ENCODE results near the gene MED26. TPM values are rescaled to one million over a fixed set of nuclear protein-coding genes. Genes with fewer than 3 reads are reported as not detected.

The MED26 gene
- total RNA-seq, 1 donor from 2014 or later, result 15.0 TPM

- TF ChIP-seq, protein P1, sequence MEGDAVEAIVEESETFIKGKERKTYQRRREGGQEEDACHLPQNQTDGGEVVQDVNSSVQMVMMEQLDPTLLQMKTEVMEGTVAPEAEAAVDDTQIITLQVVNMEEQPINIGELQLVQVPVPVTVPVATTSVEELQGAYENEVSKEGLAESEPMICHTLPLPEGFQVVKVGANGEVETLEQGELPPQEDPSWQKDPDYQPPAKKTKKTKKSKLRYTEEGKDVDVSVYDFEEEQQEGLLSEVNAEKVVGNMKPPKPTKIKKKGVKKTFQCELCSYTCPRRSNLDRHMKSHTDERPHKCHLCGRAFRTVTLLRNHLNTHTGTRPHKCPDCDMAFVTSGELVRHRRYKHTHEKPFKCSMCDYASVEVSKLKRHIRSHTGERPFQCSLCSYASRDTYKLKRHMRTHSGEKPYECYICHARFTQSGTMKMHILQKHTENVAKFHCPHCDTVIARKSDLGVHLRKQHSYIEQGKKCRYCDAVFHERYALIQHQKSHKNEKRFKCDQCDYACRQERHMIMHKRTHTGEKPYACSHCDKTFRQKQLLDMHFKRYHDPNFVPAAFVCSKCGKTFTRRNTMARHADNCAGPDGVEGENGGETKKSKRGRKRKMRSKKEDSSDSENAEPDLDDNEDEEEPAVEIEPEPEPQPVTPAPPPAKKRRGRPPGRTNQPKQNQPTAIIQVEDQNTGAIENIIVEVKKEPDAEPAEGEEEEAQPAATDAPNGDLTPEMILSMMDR (IDR thresholded peaks at IDR 0.05; ENCODE audit: insufficient read depth, low read depth, low read length), result no peak
- H3K4me1 ChIP-seq (ENCODE audit: insufficient read depth, low read length), result peaks cover 17% of the 10 kb centered on the region
- H3K4me3 Mint-ChIP-seq (ENCODE audit: unreplicated experiment), result no peak overlapping the region
Measured at GRCh38 chr19:16657384-16657783, 29.4 kb upstream of the MED26 start.

GRCh38 chr19:16655727-16656126 lies 27.7 kb upstream of the MED26 start:
- Histone ChIP-seq H3K79me2 (ENCODE audit: insufficient read depth, low read length) (peaks cover 51% of the 10 kb centered on the region), H3K27me3 (ENCODE audit: insufficient read depth, low read length) (no peaks in the 10 kb centered on the region), H3K4me3 (ENCODE audit: insufficient read depth, low read depth, low read length) (no peak overlapping the region), H3K9ac (ENCODE audit: low read length) (no peak overlapping the region), H3K27ac (ENCODE audit: low read depth, low read length) (no peak overlapping the region), H3K4me1 (ENCODE audit: insufficient read depth, low read length) (peaks cover 12% of the 10 kb centered on the region), H2AFZ (ENCODE audit: low read depth, low read length) (no peak overlapping the region), H3K36me3 (ENCODE audit: insufficient read depth, low read length) (peaks cover 42% of the 10 kb centered on the region), H4K20me1 (ENCODE audit: insufficient read depth, low read length) (peaks cover 73% of the 10 kb centered on the region), H3K9me3 (ENCODE audit: insufficient read depth, low read depth, low read length) (no peaks in the 10 kb centered on the region), H3K4me2 (ENCODE audit: low read length) (no peak overlapping the region)
- no peak overlapping the region for H3K4me3 Mint-ChIP-seq (ENCODE audit: unreplicated experiment)
- DNase-seq (ENCODE audit: low read depth) (no peak), FAIRE-seq (no peak)
- H3K9me3 Mint-ChIP-seq (ENCODE audit: unreplicated experiment), result no peaks in the 10 kb centered on the region
- no peaks in the 10 kb centered on the region for H3K27me3 Mint-ChIP-seq (ENCODE audit: low read depth, unreplicated experiment)
- TF ChIP-seq, protein P1 (IDR thresholded peaks at IDR 0.05; ENCODE audit: insufficient read depth, low read depth, low read length), result no peak
- no peak for TF ChIP-seq EZH2 (IDR thresholded peaks at IDR 0.05; ENCODE audit: insufficient read depth, low read length)
- H3K27ac Mint-ChIP-seq (ENCODE audit: unreplicated experiment), result no peak overlapping the region
- H3K36me3 Mint-ChIP-seq (ENCODE audit: low read depth, unreplicated experiment), result peaks cover 24% of the 10 kb centered on the region
- H3K4me1 Mint-ChIP-seq (ENCODE audit: low read depth, unreplicated experiment), result peaks cover 8% of the 10 kb centered on the region

More at GRCh38 chr19:16657384-16657783, 29.4 kb upstream of the MED26 start:
- Histone ChIP-seq H3K36me3 (ENCODE audit: insufficient read depth, low read length) (peaks cover 31% of the 10 kb centered on the region), H3K9ac (ENCODE audit: low read length) (no peak overlapping the region), H3K79me2 (ENCODE audit: insufficient read depth, low read length) (peaks cover 44% of the 10 kb centered on the region), H4K20me1 (ENCODE audit: insufficient read depth, low read length) (peaks cover 60% of the 10 kb centered on the region), H3K4me3 (ENCODE audit: insufficient read depth, low read depth, low read length) (no peak overlapping the region), H3K4me2 (ENCODE audit: low read length) (no peak overlapping the region), H3K27ac (ENCODE audit: low read depth, low read length) (no peak overlapping the region), H3K27me3 (ENCODE audit: insufficient read depth, low read length) (no peaks in the 10 kb centered on the region), H3K9me3 (ENCODE audit: insufficient read depth, low read depth, low read length) (no peaks in the 10 kb centered on the region), H2AFZ (ENCODE audit: low read depth, low read length) (no peak overlapping the region)
- FAIRE-seq (no peak), DNase-seq (ENCODE audit: low read depth) (no peak)
- Mint-ChIP-seq H3K9me3 (ENCODE audit: unreplicated experiment) (no peaks in the 10 kb centered on the region), H3K27me3 (ENCODE audit: low read depth, unreplicated experiment) (no peaks in the 10 kb centered on the region), H3K36me3 (ENCODE audit: low read depth, unreplicated experiment) (peaks cover 16% of the 10 kb centered on the region), H3K4me1 (ENCODE audit: low read depth, unreplicated experiment) (peaks cover 8% of the 10 kb centered on the region), H3K27ac (ENCODE audit: unreplicated experiment) (no peak overlapping the region)

DNA sequence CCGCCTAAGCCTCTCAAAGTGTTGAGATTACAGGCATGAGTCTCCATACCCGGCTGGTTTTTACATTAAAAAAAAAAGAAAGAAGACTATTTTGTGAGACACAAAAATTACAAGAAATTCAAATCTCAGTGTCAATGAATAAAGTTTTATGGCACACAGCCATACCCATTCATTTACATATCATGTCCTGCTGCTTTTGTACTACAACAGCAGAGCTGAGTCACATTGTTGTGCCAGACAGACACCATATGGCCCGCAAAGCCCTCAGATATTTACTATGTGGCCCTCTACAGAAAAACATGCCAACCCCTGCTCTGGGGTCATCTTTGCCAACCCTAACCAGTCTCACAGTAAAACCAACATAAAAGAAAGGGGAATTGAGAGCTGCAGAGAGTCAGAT lies 26.6 kb upstream of the MED26 start:
- Histone ChIP-seq H2AFZ (ENCODE audit: low read depth, low read length) (no peak overlapping the region), H3K9me3 (ENCODE audit: insufficient read depth, low read depth, low read length) (no peaks in the 10 kb centered on the region), H3K36me3 (ENCODE audit: insufficient read depth, low read length) (peaks cover 42% of the 10 kb centered on the region), H3K27me3 (ENCODE audit: insufficient read depth, low read length) (no peaks in the 10 kb centered on the region), H3K4me1 (ENCODE audit: insufficient read depth, low read length) (peaks cover 7% of the 10 kb centered on the region), H3K4me3 (ENCODE audit: insufficient read depth, low read depth, low read length) (no peak overlapping the region), H3K9ac (ENCODE audit: low read length) (no peak overlapping the region), H3K79me2 (ENCODE audit: insufficient read depth, low read length) (peaks cover 52% of the 10 kb centered on the region), H3K4me2 (ENCODE audit: low read length) (no peak overlapping the region), H4K20me1 (ENCODE audit: insufficient read depth, low read length) (peaks cover 75% of the 10 kb centered on the region), H3K27ac (ENCODE audit: low read depth, low read length) (no peak overlapping the region)
- H3K27ac Mint-ChIP-seq (ENCODE audit: unreplicated experiment), result no peak overlapping the region
- no peaks in the 10 kb centered on the region for H3K9me3 Mint-ChIP-seq (ENCODE audit: unreplicated experiment)
- FAIRE-seq (no peak), DNase-seq (ENCODE audit: low read depth) (no peak)
- H3K27me3 Mint-ChIP-seq (ENCODE audit: low read depth, unreplicated experiment), result no peaks in the 10 kb centered on the region
- peaks cover 8% of the 10 kb centered on the region for H3K4me1 Mint-ChIP-seq (ENCODE audit: low read depth, unreplicated experiment)
- no peak overlapping the region for H3K4me3 Mint-ChIP-seq (ENCODE audit: unreplicated experiment)
- TF ChIP-seq EZH2 (IDR thresholded peaks at IDR 0.05; ENCODE audit: insufficient read depth, low read length), result no peak
- TF ChIP-seq, protein P1 (IDR thresholded peaks at IDR 0.05; ENCODE audit: insufficient read depth, low read depth, low read length), result no peak
- peaks cover 26% of the 10 kb centered on the region for H3K36me3 Mint-ChIP-seq (ENCODE audit: low read depth, unreplicated experiment)
